Myocyte (in vitro differentiated cells): ENCODE data around the gene UBE2QL1. TPM values are rescaled to one million over a fixed set of nuclear protein-coding genes. Genes with fewer than 3 reads are reported as not detected.

Experiments used
- DNase-seq: peaks from one replicate; pipeline ENCODE4 v3.0.0-alpha.2; 2012; ENCODE audit warnings: low read depth
- total RNA-seq: library from RNA; depleted of rRNA; stranded (reverse); fragments of >200 nt; gene quantifications from 2 replicates; pipeline ENCODE4 v1.2.3, GENCODE V29; 2014

Gene UBE2QL1
- total RNA-seq, 1 donor from 2014 or later, result 0.08 TPM

- DNase-seq, result no peak
Observed at GRCh38 chr5:6475626-6476312, 27.1 kb downstream of the UBE2QL1 start.

GRCh38 chr5:6476313-6476661, 27.6 kb downstream of the UBE2QL1 start:
- DNase-seq, result no peak

GRCh38 chr5:6478793-6479192, 30.1 kb downstream of the UBE2QL1 start:
- DNase-seq, result no peak

GRCh38 chr5:6480133-6481051, 31.7 kb downstream of the UBE2QL1 start:
- DNase-seq, result no peak

GRCh38 chr5:6482735-6483134, 34.1 kb downstream of the UBE2QL1 start:
- no peak for DNase-seq

GRCh38 chr5:6483880-6484382, 35.3 kb downstream of the UBE2QL1 start:
- no peak for DNase-seq

- DNase-seq, result no peak
Observed at GRCh38 chr5:6484446-6484845, 35.8 kb downstream of the UBE2QL1 start.

GRCh38 chr5:6484899-6485298, 36.2 kb downstream of the UBE2QL1 start:
- no peak for DNase-seq

GRCh38 chr5:6485441-6485840, 36.8 kb downstream of the UBE2QL1 start:
- DNase-seq, result no peak

- no peak for DNase-seq
Observed at GRCh38 chr5:6486074-6486473, 37.4 kb downstream of the UBE2QL1 start.

- no peak for DNase-seq
Observed at GRCh38 chr5:6487081-6487480, 38.4 kb downstream of the UBE2QL1 start.

- no peak for DNase-seq
Observed at GRCh38 chr5:6488021-6488420, 39.4 kb downstream of the UBE2QL1 start.

GRCh38 chr5:6489643-6490185, 41.1 kb downstream of the UBE2QL1 start:
- no peak for DNase-seq

GRCh38 chr5:6490246-6490645, 41.6 kb downstream of the UBE2QL1 start:
- DNase-seq, result no peak

GRCh38 chr5:6490693-6491092, 42.0 kb downstream of the UBE2QL1 start:
- DNase-seq, result no peak

- no peak for DNase-seq
Observed at GRCh38 chr5:6491196-6491918, 42.7 kb downstream of the UBE2QL1 start.

GRCh38 chr5:6491919-6492290, 43.2 kb downstream of the UBE2QL1 start:
- DNase-seq, result no peak

GRCh38 chr5:6492934-6493333, 44.3 kb downstream of the UBE2QL1 start:
- peak; percentile 6 for DNase-seq

GRCh38 chr5:6493681-6494454, 45.2 kb downstream of the UBE2QL1 start:
- DNase-seq, result no peak

- DNase-seq, result no peak
Observed at GRCh38 chr5:6494939-6495338, 46.3 kb downstream of the UBE2QL1 start.
